A549 (cell line): ENCODE results near the gene CITED2. TPM values are rescaled to one million over a fixed set of nuclear protein-coding genes. Genes with fewer than 3 reads are reported as not detected.

Source experiments
- ATAC-seq, 2 experiments: fragments of 200-7000 bp in 1 of 2; fragments of >200 bp in 1 of 2; cut with Nextera tagmentation in 1 of 2; cut with Tn5 transposase in 1 of 2; 3 replicates each; pipeline versions ENCODE4 v1.8.0 to v1.9.1; 2018 to 2020; ENCODE audit warnings: mild to moderate bottlenecking in 1 of 2, moderate library complexity in 1 of 2
- CTCF ChIA-PET: fragments of 300-600 bp; sonication (Branson Sonifier 250); formaldehyde crosslinking; extraction: SDS; loops from one replicate; lab custom pipeline; 2021; ENCODE audit warnings: antibody characterized with exemption, inconsistent platforms; lab: Yijun Ruan, JAX
- POLR2A ChIA-PET: fragments of 350-600 bp; formaldehyde crosslinking; extraction: SDS; loops from one replicate; lab custom pipeline; 2021; ENCODE audit warnings: antibody characterized with exemption, inconsistent platforms; lab: Yijun Ruan, JAX
- DNase-seq, 2 experiments: peaks; one replicate each; pipeline versions ENCODE4 v3.0.0 to v3.0.0-alpha.2; 2011 to 2016; ENCODE audit warnings: low read depth in 1 of 2, low spot score in 1 of 2
- FAIRE-seq: peaks from 2 replicates; lab custom pipeline; 2011; peaks lifted over from hg19 to GRCh38; lab: Jason Lieb, UNC
- H3K27ac ChIP-seq, 2 experiments: fragments of >200 bp; sonication (Bioruptor Twin); formaldehyde crosslinking; 3 replicates each; pipeline ENCODE4 v1.5.1; 2016 to 2017
- H3K4me1 ChIP-seq: fragments of >200 bp; sonication (Bioruptor Twin); formaldehyde crosslinking; 3 replicates; pipeline ENCODE4 v1.6.1; 2016
- H3K4me2 ChIP-seq: fragments of >200 bp; sonication (Bioruptor Twin); formaldehyde crosslinking; 3 replicates; pipeline ENCODE4 v1.6.1; 2016
- H3K4me3 ChIP-seq: fragments of >200 bp; sonication (Bioruptor Twin); formaldehyde crosslinking; 3 replicates; pipeline ENCODE4 v1.5.1; 2016
- H3K9me3 ChIP-seq: fragments of >200 bp; sonication (Bioruptor Twin); formaldehyde crosslinking; 3 replicates; pipeline ENCODE4 v1.6.1; 2016
- BHLHE40 ChIP-seq: IDR thresholded peaks from 2 replicates; pipeline ENCODE4 v1.6.1; 2012; ENCODE audit warnings: low read depth, low read length, inconsistent platforms
- CHD4 ChIP-seq: fragments of 200-600 bp; sonication (generic); IDR thresholded peaks from 2 replicates; pipeline ENCODE4 v1.6.1; 2016; ENCODE audit warnings: antibody characterized with exemption, mild to moderate bottlenecking, borderline replicate concordance
- ELK1 ChIP-seq: fragments of 150-350 bp; IDR thresholded peaks from 2 replicates; pipeline ENCODE4 v1.6.1; 2014; ENCODE audit warnings: low read depth, mild to moderate bottlenecking, low read length
- EP300 ChIP-seq, 2 experiments: fragments of >200 bp; sonication (Bioruptor Twin); formaldehyde crosslinking; IDR thresholded peaks; 2 replicates in 1 of 2; 3 replicates in 1 of 2; pipeline ENCODE4 v1.6.1; 2016 to 2017
- FOSB ChIP-seq: fragments of 250-450 bp; sonication (Bioruptor Pico); IDR thresholded peaks from 2 replicates; pipeline ENCODE4 v1.5.0; 2020; ENCODE audit warnings: mild to moderate bottlenecking, moderate library complexity
- GATA3 ChIP-seq: IDR thresholded peaks from 2 replicates; pipeline ENCODE4 v1.6.1; 2012; ENCODE audit warnings: borderline replicate concordance
- HDAC2 ChIP-seq: fragments of 200-600 bp; sonication (generic); IDR thresholded peaks from 2 replicates; pipeline ENCODE4 v1.6.1; 2016
- HOXB13 ChIP-seq: fragments of 250-450 bp; sonication (Bioruptor Pico); IDR thresholded peaks from 2 replicates; pipeline ENCODE4 v1.5.0; 2020; ENCODE audit warnings: low read depth, mild to moderate bottlenecking, moderate library complexity
- HOXB5 ChIP-seq: fragments of 250-450 bp; sonication (Bioruptor Pico); IDR thresholded peaks from 2 replicates; pipeline ENCODE4 v1.5.0; 2020; ENCODE audit warnings: mild to moderate bottlenecking, moderate library complexity
- MAZ ChIP-seq: fragments of 150-350 bp; IDR thresholded peaks from 2 replicates; pipeline ENCODE4 v1.6.1; 2014; ENCODE audit warnings: antibody characterized with exemption, low read depth, low read length, borderline replicate concordance
- MYC ChIP-seq: IDR thresholded peaks from 2 replicates; pipeline ENCODE4 v1.6.1; 2012; ENCODE audit warnings: mild to moderate bottlenecking, inconsistent platforms, low read length, improper control_type of control experiment, borderline replicate concordance
- NFE2L2 ChIP-seq: fragments of 150-350 bp; conservative IDR thresholded peaks from 2 replicates; pipeline ENCODE4 v1.6.1; 2014; ENCODE audit warnings: low read length
- NR3C1 ChIP-seq: fragments of >200 bp; sonication (Bioruptor Twin); formaldehyde crosslinking; IDR thresholded peaks from 3 replicates; pipeline ENCODE4 v1.6.1; 2017
- RAD21 ChIP-seq, 2 experiments: fragments of >200 bp in 1 of 2; sonication (Bioruptor Twin) in 1 of 2; formaldehyde crosslinking in 1 of 2; IDR thresholded peaks in 1 of 2; conservative IDR thresholded peaks in 1 of 2; 2 replicates in 1 of 2; 3 replicates in 1 of 2; pipeline ENCODE4 v1.6.1; 2012 to 2018; ENCODE audit warnings: inconsistent platforms in 1 of 2
- RCOR1 ChIP-seq: fragments of 150-350 bp; IDR thresholded peaks from 2 replicates; pipeline ENCODE4 v1.6.1; 2014; ENCODE audit warnings: antibody characterized with exemption, low read length, low read depth
- SREBF2 ChIP-seq: fragments of 450-650 bp; IDR thresholded peaks from 2 replicates; pipeline ENCODE4 v1.6.1; 2014; ENCODE audit warnings: mild to moderate bottlenecking, moderate library complexity
- ZSCAN20 ChIP-seq: fragments of 250-450 bp; sonication (Bioruptor Pico); IDR thresholded peaks from 2 replicates; pipeline ENCODE4 v1.8.0; 2022; ENCODE audit warnings: mild to moderate bottlenecking, moderate library complexity
- whole genome bisulfite sequencing: methylation state at CpG from one replicate; pipeline ENCODE4 v1.1.6; 2017; ENCODE audit errors: missing lambda C conversion rate; 5-methylcytosine and 5-hydroxymethylcytosine counted together
- polyA plus RNA-seq, 4 experiments: library from polyadenylated mRNA; depleted of rRNA in 3 of 4; stranded (reverse); fragments of >200 nt; fragmentation: RNase III in 1 of 4; extraction: RNeasy Plus Mini Kit Qiagen cat#74134 plus additional on column Dnase treatment in 1 of 4; gene quantifications; 2 replicates in 3 of 4; 3 replicates in 1 of 4; pipeline ENCODE4 v1.2.3, GENCODE V29; 2011 to 2017
- TF ChIP-seq, protein P1 (sequence below): IDR thresholded peaks from 2 replicates; pipeline ENCODE4 v1.6.1; 2012; ENCODE audit warnings: low read depth, borderline replicate concordance
- TF ChIP-seq, protein P2 (sequence below): fragments of 250-450 bp; sonication (Bioruptor Pico); IDR thresholded peaks from 2 replicates; pipeline ENCODE4 v1.5.0; 2021; ENCODE audit warnings: mild to moderate bottlenecking, moderate library complexity, borderline replicate concordance
- TF ChIP-seq, protein P3 (sequence below): fragments of 450-650 bp; IDR thresholded peaks from 2 replicates; pipeline ENCODE4 v1.6.1; 2014; ENCODE audit warnings: antibody characterized with exemption

CITED2 gene
- polyA plus RNA-seq, 2 of the 4 experiments (the other 2 are of a cell fraction), result 6.4 to 9.3 TPM

DNA sequence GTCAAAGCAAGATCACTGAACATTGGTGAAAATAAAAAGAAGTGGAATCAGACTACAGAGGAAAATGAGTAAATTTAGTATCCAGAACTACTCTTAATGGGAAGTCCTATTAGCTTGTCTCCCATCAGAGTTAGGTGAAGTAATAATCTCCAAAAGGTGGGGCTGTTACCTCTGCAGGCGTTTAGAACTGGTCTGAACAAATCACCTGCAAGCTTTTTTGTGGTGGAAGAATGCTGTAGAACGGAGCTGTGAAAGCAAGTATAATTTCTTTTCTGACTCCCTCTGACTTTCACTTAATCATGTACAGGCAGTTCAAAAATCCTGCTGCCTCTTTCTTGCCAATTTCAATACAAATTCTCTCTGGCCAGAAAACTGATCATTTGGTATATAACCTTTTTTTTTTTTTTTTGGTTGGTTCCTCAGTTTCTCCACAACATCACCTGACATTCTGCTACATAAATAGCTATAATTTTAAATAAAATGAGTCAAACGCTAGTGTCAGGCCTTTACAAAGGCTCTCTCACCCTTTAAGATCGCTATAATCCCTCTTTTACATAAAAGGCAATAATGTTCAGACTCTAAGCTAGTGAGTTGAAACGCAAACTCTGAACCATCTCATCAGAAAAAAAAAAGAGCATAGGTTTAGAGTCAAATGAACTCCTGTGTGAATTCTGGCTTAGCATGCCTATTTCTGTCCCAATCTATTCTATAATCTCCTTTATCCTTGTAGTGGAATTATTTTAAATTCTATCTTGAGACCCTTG lies 38.8 kb downstream of the CITED2 start:
- FAIRE-seq (no peak), ATAC-seq (no peak), DNase-seq (no peak)
- H3K27ac ChIP-seq, result no peak overlapping the region
- TF ChIP-seq MAZ (no peak), MYC (no peak), RAD21 (conservative IDR thresholded peaks at IDR 0.05 in 1 of 2, IDR thresholded peaks at IDR 0.05 in 1 of 2) (no peak), ELK1 (no peak), HOXB13 (CRISPR knock-in tag) (no peak), CHD4 (no peak), RCOR1 (no peak), GATA3 (no peak), SREBF2 (no peak), NFE2L2 (no peak), ZSCAN20 (CRISPR knock-in tag) (no peak), EP300 (IDR thresholded peaks at IDR 0.05) (no peak)
- TF ChIP-seq, protein P1, sequence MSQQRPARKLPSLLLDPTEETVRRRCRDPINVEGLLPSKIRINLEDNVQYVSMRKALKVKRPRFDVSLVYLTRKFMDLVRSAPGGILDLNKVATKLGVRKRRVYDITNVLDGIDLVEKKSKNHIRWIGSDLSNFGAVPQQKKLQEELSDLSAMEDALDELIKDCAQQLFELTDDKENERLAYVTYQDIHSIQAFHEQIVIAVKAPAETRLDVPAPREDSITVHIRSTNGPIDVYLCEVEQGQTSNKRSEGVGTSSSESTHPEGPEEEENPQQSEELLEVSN, result no peak
- TF ChIP-seq, protein P2, sequence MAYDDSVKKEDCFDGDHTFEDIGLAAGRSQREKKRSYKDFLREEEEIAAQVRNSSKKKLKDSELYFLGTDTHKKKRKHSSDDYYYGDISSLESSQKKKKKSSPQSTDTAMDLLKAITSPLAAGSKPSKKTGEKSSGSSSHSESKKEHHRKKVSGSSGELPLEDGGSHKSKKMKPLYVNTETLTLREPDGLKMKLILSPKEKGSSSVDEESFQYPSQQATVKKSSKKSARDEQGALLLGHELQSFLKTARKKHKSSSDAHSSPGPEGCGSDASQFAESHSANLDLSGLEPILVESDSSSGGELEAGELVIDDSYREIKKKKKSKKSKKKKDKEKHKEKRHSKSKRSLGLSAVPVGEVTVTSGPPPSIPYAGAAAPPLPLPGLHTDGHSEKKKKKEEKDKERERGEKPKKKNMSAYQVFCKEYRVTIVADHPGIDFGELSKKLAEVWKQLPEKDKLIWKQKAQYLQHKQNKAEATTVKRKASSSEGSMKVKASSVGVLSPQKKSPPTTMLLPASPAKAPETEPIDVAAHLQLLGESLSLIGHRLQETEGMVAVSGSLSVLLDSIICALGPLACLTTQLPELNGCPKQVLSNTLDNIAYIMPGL (CRISPR knock-in tag), result no peak
- TF ChIP-seq, protein P3, sequence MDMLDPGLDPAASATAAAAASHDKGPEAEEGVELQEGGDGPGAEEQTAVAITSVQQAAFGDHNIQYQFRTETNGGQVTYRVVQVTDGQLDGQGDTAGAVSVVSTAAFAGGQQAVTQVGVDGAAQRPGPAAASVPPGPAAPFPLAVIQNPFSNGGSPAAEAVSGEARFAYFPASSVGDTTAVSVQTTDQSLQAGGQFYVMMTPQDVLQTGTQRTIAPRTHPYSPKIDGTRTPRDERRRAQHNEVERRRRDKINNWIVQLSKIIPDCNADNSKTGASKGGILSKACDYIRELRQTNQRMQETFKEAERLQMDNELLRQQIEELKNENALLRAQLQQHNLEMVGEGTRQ, result no peak
- ChIA-PET CTCF (interaction anchor here (0.6 kb wide), 1 partner anchor 726 kb away, joined by 3 read pairs; no protein-coding TSS in a partner anchor), POLR2A (no interaction called here)
- 55% methylated on average over 5 of the region's 5 CpGs for WGBS
- H3K4me3 ChIP-seq, result no peak overlapping the region
- no peaks in the 10 kb centered on the region for H3K4me1 ChIP-seq
- H3K4me2 ChIP-seq, result no peak overlapping the region
- H3K9me3 ChIP-seq, result no peaks in the 10 kb centered on the region

DNA sequence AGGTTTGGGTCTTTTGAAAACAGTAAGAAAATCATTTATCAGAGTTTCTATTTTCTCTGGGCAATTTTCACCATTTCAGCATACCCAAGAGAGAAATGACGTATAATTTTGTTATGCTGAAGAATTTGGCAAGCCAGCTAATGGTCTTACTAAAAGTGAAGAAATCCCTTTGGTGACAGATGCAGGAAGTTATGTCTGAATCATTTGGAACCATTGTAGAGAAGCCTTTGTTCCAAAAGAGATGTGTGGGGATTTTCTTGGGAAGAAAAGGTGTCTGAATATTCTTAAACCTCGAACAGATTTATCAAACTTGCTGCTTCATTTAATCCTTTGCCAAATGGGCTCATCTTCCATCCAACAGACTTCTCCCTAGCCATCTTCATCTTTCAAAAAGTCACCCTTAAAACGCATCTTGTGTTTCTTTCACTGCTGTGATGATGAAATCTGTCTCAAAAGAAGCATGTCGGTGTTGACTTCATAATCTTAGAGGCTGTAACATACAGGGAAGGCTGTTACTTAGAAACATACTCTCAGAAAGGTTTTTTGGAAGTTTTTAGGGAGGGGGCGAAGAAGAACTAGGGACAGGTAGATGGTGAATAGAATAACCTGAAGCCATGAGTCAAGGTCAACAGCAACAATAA lies 39.5 kb downstream of the CITED2 start:
- Histone ChIP-seq H3K27ac (no peak overlapping the region), H3K4me1 (no peaks in the 10 kb centered on the region), H3K9me3 (no peaks in the 10 kb centered on the region), H3K4me3 (no peak overlapping the region), H3K4me2 (no peak overlapping the region)
- ATAC-seq, result no peak
- no peak for DNase-seq
- 55% methylated on average over 5 of the region's 5 CpGs for WGBS
- FAIRE-seq, result no peak
- TF ChIP-seq NFE2L2 (no peak), HOXB5 (CRISPR knock-in tag) (no peak), RCOR1 (no peak), FOSB (CRISPR knock-in tag) (no peak), BHLHE40 (no peak), MAZ (no peak), NR3C1 (no peak), HDAC2 (no peak), HOXB13 (CRISPR knock-in tag) (no peak)
- ChIA-PET CTCF (no interaction called here), POLR2A (no interaction called here)
